HG02571 (cell line): ENCODE results near the gene RNASE4.
"Not testable (repeated sequence)": the region's sequence is repeated elsewhere in the genome, so short reads cannot be mapped to it uniquely, and the experiment has no call there.

ENCODE experiments used
- ATAC-seq: cut with Tn5 transposase; IDR thresholded peaks from one replicate; pipeline ENCODE4 v1.9.1; 2021; ENCODE audit warnings: mild to moderate bottlenecking, moderate library complexity; ENCODE audit not compliant: unreplicated experiment

The RNASE4 gene

GRCh38 chr14:20697273-20698017 is 13.1 kb downstream of the RNASE4 start:
- no peak for ATAC-seq

DNA sequence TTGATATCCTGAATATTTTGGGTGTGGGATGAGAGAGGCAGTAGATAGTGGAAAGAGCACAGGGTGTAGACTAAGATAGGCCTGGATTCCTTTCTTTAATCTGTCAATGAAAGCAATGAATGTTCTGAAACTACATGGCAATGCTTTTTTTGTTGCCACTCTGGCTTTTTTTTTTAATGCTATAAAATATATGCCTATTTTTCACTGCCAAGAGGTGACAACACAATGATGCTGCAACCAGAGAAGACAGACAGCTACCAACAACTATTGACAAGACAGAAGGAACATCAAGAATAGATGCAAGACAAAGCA is 13.6 kb downstream of the RNASE4 start:
- ATAC-seq = no peak

DNA sequence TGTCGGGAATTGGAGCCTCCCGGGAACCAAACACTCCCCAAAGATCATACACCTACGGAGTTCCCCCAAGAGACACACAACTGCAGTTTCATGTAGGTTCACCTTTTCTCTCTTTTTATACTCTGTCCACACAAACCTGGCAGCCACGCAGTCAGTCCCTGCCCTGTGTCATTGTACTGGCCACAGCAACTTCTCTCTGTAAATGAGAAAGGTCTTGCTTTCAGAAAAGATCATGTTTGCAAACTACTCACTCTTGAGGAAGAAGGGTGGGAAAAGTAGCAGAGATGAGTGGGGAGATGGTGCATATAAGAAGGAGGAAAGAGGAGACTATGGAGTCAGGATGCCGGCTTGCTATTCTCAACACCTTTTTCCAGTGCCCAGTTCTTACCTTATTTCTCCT is 14.6 kb downstream of the RNASE4 start:
- ATAC-seq = no peak

DNA sequence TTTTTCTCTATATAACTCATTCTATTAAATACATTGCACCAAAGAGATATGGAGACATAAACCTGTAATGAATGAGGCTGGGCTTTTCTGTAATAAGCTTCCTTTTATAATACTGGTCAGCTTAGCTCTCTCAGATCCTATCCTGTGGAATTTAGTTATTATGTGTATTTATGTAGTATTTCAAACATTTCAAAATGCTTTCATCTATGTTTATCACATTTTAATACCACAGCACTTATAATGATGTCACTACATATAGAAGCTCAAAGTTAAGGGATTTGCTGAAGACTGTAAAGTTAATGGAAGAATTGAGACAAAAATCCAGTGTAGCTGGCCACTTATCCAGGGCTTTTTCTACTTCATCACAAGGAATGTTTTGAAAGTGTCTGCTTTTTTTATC is 15.6 kb downstream of the RNASE4 start:
- ATAC-seq = no peak

DNA sequence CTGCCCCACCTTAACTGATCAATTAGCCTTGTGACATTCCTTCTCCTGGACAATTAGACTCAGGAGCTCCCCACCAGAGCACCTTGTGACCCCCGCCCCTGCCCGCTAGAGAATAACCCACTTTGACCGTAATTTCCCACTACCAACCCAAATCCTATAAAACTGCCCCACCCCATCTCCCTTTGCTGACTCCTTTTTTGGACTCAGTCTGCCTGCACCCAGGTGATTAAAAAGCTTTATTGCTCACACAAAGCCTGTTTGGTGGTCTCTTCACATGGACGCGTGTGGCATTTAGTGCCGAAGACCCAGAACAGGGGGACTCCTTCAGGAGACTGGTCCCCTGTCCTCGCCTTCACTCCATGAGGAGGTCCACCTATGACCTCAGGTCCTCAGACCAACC is 16.6 kb downstream of the RNASE4 start:
- ATAC-seq = not testable (repeated sequence)

DNA sequence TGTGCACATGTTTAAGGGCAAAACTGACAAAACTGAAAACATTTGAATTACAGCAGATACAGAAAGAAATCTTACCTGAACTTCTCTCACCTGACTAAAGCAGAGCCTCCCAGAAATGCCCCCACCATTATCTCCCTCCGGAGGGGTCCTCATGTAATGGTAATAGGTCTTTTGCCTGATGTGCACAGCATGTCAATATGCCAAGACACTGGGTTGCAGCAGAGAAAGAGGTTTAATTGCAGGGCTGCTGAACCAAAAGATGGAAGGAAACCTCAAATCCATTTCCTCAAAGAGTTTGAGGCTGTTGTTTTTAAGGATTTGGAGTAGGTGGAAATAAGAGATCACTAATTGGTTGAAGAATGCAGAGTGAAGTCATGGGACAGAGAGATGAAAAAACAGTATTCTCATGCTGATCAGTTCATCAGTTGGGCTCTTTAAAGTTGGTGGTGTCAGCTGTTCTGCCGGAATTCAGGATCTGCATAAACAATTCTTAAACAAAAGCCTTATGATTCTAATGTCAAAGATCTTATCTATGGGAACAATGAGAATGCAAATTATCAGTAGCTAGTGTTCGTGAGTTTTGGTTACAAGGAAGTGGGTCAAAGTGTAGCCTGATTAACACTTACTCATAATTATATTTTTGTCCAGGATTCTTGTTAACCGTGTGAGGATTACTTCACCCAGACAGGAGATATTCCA is 22.4 kb downstream of the RNASE4 start:
- no peak for ATAC-seq

DNA sequence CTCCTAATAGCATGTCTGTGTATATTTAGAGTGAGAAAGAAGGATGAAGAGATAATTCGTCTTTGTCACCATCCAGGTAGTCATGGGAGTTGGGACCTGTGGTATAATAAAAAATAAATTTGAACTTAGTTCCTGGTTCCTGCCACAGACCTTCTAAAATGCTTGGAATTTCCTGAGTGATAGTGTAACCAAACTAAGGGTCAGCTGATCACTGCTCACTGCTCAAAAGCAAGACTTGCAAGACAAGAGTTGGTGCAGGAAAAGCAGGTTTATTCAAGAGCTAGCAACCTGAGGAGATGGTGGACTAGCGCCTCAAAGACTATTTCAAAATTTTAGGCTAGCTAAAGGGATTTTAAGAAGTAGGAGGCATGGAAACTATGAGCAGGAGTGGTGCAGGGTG is 23.3 kb downstream of the RNASE4 start:
- no peak for ATAC-seq

GRCh38 chr14:20711261-20711660 is 26.9 kb downstream of the RNASE4 start:
- ATAC-seq = no peak

DNA sequence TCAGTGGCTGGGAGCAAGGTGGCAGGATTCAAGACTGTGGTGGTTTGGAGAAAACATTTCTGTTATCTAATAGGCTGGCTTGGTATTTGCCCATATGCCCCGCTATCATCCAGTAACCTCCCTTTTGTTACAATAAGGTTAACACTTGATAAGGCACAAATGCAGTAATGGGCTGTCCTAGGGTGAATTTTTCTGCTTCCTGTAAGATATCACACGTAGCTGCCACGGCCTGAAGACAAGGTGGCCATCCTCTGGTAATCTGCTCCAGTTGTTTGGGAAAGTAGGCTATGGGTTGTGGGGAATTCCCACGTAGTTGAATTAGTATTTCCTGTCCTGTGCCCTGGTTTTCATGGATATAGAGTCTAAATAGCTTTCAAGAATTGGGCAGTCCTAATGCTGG is 27.3 kb downstream of the RNASE4 start:
- no peak for ATAC-seq

DNA sequence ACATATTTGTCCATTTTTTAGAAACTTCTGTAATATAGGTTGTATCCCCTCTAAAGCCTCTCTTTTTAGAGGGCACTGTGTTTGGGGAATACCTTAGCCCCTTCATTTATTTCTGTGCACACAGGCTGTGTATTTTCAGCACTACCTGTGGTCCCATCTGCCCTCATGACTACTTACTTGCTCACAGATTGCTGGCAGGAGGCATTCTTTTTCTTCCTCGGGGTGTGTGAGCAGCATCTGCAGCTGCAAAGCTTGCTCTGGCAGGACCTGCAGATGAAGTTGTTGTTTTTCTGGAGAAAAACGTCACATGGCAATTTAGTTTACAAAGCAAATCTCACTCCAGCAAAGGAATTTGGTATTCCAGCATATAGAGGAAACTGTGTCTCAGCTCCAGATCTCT is 28.5 kb downstream of the RNASE4 start:
- no peak for ATAC-seq

- no peak for ATAC-seq
These were observed 30.4 kb downstream of the RNASE4 start for GRCh38 chr14:20714593-20715250.

DNA sequence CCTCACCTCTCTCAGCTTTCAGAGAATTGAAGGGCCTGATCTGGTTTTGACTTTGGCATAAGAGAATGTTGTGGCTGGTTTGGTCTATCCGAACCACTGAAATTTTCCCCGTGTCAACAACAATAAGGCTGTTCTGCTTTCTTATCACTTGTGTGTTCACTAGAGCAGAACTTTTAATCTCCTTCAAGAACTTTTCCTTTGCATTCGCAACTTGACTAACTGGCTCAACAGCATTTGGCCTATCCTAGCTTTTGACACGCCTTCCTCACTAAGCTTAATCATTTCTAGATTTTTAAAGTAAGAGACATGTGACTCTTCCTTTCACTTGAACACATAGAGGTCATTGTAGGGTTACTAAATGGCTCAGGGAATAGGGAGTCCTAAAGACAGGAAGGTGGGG is 35.4 kb downstream of the RNASE4 start:
- ATAC-seq = no peak

DNA sequence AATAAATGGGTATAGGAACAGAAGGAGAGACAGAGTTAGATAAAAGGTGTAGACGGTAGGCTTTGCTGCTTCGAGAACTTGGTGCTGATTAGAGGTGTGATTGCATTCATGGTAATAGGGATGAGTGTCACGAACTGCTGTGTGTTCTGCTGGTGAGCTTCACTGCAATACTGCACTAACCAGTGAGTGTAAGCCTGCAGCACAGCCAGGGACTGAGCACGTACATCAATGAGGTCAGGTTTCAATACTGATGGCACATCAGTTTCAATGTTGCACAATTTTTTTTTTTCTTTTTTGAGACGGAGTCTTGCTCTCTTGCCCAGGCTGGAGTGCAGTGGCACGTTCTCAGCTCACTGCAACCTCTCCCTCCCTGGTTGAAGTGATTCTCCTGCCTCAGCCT is 36.4 kb downstream of the RNASE4 start:
- ATAC-seq = no peak

DNA sequence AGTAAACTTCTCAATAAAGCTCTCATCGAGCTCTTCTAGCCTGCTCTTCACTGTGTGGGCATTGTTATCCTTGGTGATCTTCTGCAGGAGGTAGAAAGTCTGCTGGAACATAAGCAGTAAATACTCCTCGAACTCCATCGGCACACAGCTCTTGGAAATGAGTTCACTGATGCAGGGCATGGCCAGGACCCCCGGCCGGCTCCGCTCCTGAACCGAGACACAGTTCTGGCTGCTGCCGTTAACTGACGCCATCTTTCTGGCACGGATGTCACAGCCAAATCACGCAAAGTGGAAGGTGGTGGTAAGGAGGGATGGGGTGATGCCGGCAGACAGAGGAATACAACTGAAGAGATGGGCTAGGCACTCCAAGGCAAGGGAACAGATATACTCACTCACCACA is 37.7 kb downstream of the RNASE4 start:
- no peak for ATAC-seq

DNA sequence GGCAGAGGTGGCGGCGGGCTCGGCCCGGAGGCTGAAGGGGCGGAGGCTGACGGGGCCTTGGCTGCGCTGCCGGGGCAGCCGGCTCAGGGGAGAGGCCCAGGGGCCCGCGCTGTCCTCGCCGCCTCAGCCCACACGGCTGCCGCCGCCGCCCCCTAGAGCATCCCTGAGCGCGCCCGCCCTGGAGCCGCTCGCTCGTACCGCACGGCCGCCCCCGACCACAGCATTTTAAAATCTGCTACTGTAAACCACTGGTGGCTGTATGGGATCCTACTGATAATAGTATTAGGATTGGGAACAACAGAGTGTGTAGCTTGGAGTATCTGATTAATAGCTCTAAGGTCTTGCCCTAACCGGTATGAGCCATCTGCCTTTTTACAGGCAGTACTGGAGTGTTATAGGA is 39.1 kb downstream of the RNASE4 start:
- ATAC-seq = no peak

DNA sequence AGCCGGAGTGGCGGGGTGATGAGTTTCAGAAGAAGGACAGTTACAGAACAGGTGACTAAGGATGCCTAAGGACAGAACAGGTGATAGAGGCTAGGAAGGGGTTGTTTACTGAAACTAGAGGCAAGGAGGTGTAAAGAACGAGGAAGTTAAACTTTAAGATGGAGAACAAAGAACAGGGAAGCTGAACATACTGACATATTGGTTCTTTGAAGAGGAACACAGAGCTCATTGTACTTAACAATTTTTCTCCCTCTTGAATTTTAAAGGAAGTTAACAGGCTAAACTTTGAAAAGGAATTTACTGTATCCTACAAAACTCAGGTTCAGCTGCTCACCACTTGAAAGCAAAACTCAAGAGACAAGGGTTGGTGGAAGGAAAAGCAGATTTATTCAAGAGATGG is 41.8 kb downstream of the RNASE4 start:
- not testable (repeated sequence) for ATAC-seq

DNA sequence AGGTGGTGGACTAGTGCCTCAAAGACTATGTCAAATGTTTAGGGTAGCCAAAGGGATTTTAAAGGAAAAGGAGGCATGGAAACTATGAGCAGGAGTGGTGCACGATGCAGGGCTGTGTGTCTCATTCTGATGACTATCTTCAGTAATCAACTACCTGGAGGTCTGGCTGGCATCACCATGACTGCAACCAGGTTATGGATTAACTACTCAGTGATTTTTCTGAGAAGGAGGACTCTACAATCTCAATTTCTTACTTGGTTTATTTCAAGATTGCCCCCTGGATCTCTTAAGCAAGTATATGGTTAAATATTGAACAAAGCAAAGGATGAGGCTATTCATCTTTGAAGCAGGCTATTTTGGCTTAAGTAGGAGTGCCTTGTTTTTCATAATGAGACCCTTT is 42.2 kb downstream of the RNASE4 start:
- ATAC-seq = no peak

DNA sequence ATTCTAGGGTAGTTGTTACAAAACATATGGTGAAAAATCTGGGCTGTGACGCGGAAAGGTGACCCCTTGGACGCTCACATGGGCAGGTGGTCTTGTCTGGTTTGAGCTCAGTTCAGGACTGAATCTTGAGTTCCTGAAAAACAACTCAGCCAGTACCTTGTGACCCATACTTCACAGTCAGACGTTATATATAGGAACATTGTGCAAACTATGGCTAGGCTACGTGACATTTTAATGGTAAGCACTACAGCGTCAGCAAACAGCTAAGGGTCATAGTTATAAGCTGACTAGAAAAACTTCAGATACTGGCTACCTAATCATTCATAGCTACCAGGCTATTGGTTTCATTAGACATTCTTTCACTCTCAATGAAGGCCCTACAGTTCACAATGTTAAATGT is 46.5 kb downstream of the RNASE4 start:
- no peak for ATAC-seq

- ATAC-seq = no peak
These were observed 48.1 kb downstream of the RNASE4 start for GRCh38 chr14:20732477-20732876.

DNA sequence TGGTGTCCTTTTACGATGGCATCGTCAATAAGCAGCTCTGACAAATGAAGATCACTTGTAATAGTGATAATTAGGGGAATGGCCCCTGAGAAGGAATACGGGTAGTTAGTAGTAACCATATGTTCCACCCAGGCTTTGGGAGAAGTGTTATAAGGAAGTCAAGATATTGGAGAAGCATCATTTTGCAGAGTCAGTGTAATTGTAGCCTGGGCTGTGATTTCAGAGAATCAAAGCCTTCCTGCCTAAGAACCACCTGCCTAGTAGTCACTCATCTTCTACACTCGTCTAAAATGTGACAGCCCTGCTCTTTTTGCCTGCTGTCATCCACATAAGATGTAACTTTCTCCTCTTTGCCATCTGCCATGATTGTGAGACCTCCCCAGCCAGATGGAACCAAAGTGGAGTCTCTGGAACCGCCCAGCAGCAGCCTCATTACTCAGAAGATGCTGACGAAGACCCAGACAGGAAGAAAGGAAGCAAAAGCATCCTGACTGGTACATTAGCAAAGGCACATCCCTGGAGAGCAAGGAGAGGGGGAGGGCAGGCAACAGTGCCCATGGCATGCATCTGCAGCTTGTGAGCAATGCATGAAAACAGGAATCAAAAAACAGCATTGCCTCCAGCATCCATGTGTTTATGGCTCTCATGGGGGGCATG is 48.7 kb downstream of the RNASE4 start:
- ATAC-seq = no peak

DNA sequence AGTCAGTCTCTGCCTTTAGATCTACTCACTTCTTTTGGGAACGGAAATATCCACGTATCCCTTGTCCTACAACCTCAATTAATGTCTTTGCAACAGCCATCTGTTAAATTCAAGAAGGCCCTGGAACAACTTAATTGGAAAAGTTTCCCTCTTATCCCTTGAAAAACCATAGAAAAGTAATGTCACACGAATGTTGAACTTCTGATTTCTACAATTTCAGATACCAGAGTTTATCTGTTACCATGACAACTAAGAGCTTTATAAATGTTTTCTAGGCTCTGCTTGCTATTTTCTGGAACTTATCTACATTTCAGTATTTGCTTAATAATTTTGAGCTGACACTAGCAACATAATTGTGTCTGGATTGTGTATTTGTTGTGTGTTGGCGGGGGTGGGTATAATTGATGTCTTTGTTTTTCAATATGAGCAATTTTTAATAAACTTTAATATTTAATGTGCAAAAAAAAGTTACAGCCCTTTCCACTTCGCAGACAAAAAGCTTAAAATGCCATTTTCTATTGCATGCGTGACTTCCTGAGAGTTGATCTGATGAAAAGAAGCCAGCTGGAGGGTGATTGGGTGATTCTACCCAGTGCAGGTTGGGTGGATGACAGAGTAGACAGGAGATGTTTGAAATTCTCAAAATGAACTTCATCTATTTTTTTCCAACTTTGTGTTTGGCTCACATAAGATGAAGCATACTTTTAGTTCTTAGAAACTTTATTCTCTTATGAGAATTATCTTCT is 49.5 kb downstream of the RNASE4 start:
- ATAC-seq = no peak
